HG03460 (cell line): ENCODE results near the gene OR2H2.
A peak's percentile ranks its signal among the peaks of the same experiment; 100 is the strongest.

ENCODE experiments used
- ATAC-seq: cut with Tn5 transposase; IDR thresholded peaks from one replicate; pipeline ENCODE4 v1.9.1; 2021; ENCODE audit not compliant: unreplicated experiment

OR2H2 gene

DNA sequence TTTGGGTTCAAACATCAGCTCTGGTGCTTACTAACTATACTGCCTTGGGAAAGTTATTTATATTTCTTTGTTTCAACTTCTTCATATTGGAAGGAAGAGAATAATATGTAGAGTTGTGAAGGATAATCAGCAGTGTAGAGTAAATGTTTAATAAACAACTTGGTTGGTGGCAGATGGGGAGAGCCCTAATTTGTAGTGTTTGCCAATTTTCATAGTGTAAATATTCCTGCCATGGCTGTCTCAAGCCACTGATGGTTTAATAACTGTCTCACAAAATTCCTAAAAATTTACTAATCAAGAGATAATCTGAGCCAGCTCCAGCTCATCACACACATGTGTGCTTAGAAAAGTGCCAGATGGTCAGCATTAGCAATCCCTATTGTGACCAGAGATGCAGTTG lies at the start of gene OR2H2:
TSS of gene OR2H2 (plus strand) at position 301 of the 400 bp plus-strand sequence. CDS start 2,824 bp downstream, outside the sequence.
- no peak for ATAC-seq

DNA sequence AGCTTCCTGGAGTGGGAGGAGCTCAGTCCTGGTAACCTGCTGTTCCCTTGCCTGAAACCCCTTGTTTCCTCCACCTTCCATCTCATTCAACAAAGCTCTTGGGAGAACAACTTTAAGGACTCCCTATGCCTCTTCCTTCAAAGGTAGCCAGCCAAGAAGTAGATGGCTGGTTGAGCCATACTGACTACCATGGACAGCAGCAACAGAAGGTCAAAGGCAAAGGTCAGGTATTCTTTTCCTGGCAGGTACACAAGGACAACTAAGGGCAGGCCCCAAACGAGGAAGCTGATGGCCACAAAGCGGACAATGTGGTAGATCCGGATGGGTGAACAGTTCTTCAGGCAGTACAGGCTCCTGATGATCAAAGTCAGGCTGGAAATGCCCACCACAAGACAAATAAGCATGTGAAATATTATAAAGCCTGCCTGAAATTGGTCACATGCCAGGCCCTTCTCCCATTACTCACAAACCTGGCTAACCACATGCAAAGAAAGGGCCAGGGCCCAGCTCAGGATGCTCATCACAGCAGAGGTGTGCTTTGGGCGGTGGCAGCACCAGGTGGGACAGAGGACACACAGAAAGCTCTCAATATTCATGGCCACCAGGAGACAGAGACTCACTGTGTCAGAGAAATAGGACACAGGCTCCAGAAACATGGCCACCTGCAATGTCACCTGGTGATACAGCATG lies 47.1 kb upstream of the OR2H2 start:
- no peak for ATAC-seq

DNA sequence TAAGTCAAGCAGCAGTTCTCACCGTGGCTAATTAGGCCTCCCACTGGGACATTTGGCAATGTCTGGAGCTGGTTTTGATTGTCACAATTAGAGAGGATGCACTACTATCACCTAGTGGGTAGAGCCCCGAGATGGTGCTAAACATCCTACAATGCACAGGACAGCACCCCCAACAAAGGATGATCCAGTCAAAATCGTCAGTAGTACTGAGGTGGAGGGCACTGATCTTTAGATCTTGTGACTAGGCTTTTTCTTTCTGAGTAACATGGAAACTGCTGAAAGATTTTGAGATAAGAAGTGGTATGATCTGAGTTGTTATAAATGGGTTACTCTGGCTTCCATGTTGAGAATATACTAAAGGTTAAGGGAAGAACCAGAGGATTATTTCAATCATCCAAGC lies 37.3 kb upstream of the OR2H2 start:
- no peak for ATAC-seq

DNA sequence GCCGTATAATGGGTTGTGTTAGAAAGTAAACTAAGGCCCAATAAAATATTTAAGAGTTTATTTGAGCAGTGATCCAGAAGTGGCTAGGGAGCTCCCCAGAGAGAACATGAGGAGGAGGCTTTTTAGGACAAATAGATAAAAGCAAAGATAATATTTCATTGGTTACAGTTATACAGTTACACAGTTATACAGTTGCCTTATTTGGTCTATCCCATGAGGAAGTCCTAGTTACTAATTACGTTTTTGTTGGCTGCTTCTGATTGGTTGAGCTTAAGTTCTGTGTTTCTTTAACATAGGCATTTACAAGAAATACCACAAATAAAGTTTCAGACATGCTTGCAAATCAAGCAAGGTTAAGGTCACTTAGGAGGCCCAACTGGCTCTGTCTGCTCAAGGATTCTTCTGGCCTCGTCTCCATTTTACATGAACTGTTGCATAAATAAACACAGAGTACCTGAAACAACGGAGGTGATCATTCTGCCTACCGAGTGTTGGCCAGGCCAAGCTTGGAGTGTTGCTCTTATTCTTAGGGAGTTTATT lies 32.3 kb upstream of the OR2H2 start:
- peak; percentile 80 for ATAC-seq

DNA sequence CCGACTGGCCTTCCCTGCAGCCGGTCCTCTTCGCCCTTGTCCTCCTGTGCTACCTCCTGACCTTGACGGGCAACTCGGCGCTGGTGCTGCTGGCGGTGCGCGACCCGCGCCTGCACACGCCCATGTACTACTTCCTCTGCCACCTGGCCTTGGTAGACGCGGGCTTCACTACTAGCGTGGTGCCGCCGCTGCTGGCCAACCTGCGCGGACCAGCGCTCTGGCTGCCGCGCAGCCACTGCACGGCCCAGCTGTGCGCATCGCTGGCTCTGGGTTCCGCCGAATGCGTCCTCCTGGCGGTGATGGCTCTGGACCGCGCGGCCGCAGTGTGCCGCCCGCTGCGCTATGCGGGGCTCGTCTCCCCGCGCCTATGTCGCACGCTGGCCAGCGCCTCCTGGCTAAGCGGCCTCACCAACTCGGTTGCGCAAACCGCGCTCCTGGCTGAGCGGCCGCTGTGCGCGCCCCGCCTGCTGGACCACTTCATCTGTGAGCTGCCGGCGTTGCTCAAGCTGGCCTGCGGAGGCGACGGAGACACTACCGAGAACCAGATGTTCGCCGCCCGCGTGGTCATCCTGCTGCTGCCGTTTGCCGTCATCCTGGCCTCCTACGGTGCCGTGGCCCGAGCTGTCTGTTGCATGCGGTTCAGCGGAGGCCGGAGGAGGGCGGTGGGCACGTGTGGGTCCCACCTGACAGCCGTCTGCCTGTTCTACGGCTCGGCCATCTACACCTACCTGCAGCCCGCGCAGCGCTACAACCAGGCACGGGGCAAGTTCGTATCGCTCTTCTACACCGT lies 31.5 kb upstream of the OR2H2 start:
- no peak for ATAC-seq

DNA sequence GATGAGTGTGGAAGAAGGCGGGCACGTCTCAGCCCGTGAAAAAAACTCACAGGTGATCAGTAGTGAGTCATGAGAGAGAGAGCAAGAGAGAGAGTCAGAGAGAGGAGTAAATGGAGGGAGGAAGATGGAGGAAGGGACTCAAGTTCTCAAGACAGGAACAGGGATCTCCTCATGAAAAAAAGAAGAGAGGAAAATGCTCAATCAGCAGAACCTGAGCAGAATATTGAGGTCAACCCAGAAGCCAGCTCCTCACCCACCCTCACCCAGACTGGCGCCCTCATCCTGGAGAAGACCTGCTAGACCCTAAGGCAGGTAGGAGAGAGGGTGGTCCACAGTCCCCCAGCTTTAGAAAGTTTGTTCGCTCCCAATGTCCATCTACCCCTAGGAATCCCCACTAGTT lies 30.2 kb upstream of the OR2H2 start:
- no peak for ATAC-seq

DNA sequence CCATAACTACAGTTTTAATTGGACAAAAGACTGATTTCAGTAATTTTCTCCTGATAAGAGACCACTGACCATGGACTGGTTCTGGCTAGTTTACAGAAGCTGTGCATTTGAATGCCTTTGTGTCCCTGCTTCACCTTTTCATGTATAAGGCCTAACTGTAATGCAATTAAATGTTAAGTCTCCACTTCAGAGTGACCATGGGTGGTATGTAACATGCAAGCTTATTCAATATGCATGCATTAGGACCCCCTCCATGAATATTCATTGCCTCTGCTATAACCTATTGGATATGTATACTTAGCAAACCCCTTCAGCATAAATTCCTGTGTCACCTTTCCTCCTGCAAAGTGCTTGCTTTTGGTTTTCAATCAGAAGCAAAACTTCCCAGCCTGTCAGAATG lies 27.6 kb upstream of the OR2H2 start:
- no peak for ATAC-seq

DNA sequence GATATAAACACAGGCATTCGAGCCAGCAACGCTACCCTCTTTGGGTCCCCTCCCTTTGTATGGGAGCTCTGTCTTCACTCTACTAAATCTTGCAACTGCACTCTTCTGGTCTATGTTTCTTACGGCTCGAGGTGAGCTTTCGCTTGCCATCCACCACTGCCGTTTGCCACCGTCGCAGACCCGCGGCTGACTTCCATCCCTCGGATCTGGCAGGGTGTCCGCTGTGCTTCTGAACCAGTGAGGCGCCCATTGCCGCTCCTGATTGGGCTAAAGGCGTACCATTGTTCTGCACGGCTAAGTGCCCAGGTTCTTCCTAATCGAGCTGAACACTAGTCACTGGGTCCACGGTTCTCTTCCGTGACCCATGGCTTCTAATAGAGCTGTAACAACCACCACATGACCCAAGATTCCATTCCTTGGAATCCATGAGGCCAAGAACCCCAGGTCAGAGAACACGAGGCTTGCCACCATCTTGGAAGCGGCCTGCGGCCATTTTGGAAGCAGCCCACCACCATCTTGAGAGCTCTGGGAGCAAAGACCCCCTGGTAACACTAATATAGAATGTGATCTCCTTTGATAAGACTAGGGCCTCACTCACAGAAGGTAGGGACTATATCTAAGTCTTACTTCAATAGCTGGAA lies 26.4 kb upstream of the OR2H2 start:
- ATAC-seq: no peak

DNA sequence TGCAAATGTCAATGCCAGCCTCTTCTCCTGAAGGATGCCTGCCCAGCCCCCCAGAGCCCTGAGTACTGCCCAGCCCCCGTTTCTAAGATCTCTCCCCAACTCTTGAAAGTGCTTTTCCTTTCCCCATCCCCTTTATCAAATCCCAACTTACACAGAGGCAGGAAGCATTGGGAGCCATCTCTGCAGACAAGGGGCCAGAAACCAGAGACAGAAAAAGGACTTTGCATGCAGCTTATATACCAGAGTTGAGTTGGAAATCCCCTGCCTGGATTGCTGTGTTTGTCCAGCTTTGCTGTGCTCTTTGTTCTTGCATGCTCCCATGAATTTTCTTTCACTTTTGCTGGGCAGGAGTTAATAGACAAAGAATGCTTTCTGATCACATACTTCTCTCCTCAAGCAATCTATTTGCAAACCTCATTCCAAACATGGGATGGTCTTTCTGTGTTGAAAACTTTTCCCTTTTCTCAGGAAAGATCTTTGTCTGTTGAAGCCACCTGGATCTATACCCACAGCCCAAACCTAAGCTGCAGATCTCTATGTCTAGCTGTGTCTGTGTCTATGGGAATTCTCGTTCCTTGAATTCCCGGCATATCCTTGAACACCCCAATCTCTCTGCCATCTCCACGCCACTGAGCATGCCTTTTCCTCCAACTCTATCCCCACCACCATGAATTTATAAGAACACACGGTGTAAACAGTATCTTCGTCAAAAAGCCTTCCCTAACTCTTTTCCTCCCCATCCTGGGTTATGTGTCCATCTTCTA lies 25.2 kb upstream of the OR2H2 start, which contains the start of gene UBD:
TSS of gene UBD (minus strand) at position 209 of the 764 bp plus-strand sequence. CDS start at position 178, 31 bp downstream.
- ATAC-seq: no peak

DNA sequence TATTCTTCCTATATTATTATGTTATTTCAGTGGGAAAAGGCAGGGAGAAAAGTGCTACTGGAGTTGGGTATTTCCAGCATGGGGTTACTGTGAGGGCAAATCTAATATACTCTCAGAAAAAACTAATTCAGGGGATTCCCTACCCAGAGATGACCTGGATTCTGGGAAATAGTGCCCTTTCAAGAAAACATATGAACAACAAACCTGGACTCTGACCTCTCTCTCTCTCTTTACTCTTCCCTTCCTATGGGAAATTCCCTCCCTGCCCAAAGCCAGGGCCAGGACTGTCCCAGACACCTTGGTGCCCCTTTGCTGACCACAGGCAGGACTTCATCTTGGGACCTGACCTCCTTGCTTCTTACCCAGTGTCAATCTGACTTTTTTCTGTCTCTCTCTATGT lies 23.8 kb upstream of the OR2H2 start:
- no peak for ATAC-seq

DNA sequence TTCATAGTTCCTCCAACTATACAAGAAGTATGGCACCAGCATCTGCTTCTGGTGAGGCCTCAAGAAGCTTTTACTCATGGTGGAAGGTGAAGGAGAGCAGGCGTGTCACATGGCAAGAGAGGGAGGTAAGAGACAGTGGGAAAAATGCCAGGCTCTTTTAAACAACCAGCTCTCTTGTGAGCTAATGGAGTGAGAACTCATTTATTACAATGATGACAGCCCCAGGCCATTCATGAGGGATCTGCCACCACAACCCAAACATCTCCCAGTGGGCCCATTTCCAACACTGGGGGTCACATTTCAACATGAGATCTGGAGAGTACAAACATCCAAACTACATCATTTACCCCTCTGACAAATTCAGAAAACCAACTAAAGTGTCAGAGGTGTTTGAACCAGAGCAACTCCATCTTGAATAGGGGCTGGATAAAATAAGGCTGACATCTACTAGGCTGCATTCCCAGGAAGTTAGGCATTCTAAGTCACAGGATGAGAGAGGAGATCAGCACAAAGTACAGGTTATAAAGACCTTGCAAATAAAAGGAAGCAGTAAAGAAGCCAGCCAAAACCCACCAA lies 23.2 kb upstream of the OR2H2 start:
- no peak for ATAC-seq

DNA sequence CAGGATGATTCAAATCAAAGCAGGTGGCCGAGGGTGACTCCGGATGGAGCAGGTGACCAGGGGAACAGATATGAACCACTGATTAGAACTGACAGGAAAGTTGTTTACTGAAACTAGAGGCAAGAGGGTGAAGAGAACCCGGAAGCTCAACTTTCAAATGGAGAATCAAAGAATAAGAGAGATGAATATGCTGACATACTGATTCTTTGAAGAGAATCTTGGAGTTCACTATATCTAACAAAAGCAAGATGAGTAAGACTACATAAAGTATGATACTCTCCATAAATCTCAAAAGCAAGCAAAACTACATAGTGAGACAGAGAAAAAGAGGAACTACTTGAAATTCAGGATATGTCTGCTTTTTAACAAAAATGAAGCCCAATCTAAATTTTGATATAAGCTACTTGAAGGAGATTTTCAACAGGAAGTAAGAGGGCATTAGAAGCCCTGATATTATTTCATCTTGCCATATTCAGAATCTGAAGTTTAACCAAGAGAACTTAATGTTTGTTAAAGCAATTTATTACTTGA lies 21.4 kb upstream of the OR2H2 start:
- ATAC-seq: no peak

DNA sequence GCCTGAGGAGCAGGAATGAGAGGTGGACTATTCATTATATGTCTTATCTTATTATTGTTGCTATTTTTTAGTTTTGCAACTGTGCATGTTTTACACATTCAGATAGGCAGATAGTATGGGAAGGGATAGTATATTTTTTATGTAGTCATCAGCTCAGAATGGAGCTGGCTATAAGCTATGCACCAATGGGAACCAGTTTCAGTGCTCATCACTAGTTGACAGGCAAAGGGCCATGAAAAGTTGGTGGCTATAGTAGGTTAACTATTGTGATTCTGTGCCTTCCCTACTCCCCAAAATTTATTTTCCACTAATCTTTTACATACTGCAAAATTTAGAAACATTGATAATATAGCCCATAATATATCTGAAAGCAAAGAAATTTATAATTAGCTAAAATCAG lies 20.0 kb upstream of the OR2H2 start:
- no peak for ATAC-seq

DNA sequence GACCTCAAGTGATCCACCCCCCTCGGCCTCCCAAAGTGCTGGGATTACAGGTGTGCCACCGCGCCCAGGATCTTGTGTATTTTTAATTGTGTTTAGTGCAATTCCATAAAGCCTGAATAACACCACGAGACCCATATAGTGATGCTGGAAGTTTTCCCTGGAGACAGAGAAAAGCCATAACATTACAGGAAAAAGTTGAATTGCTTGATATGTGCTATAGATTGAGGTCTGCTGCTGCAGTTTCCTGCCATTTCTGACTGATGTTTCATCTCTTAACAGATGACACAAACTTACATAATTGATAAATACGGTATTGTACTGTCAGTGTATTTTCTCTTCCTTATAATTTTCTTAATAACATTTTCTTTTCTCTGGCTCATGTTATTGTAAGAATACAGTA lies 18.1 kb upstream of the OR2H2 start:
- ATAC-seq: no peak

DNA sequence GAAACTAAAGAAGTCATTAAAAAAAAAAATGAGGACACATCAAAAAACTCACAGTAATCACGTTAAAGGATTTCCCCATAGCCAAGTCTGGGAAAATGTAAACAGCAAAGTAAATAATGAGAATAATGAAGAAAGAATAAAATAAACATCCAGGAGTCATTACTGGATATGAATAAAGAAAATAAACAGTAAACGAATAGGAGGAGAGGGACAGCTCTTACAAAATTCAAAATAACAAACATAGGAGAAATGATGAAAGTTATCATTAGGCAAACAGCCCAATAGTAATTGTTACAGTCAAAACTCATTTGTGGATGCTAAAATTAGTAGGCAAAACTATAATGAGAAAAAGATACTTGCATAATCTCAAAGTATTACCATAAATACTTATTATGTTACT lies 17.4 kb upstream of the OR2H2 start:
- no peak for ATAC-seq

DNA sequence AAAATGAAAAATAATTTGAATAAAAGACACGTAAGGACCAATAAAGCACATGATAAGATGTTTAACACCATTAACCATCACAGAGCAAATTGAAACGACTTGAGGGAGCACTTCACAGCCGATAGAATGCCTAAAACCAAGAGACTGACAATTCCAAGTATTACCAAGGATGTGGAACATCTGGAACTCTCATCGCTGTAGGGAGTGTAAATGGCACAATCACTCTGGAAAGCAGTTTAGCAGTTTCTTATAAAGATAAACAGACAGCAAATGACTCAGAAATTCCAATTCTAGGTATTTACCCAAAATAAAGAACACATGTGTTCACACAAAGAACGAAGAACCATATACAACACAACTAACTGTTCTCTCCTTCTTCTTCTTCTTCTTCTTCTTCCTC lies 16.9 kb upstream of the OR2H2 start:
- no peak for ATAC-seq

DNA sequence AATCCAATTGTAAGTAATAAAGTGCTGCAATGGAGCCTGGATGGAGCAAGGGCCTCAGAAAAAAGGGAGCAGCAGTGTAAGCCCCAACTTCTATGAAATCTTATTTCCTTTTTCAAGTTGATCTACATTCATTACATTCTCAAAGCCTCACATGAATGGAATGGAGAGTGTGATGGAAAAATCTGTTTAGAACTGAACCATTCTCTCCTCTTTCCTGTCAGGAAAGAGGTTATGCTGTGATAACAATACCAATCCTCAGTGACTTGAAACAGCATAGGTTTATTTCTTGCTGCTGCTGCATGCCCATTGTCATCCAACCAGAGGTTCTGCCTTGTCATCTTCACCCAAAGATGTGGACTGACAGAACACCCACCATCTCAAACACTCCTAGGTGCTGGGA lies 8.9 kb upstream of the OR2H2 start:
- no peak for ATAC-seq

DNA sequence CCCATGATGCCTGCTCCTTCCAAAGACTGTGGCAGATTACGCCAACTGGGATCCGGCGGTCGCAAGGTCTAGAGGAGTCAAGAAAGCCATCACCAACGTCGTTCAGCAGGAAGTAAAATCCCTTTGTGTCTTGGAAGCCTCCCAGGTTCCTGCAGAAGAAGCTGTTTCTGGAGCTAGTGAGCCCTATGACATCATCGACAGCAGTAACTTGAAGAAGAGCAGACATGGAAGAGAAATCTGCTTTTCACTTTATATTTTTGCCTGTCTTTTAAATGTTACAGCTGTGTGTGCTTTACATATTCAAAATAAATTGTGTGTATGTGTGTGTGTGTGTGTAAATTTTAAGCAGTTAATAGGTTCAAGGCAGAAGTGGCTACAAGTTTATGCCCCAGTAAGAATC lies 7.4 kb upstream of the OR2H2 start:
- no peak for ATAC-seq

DNA sequence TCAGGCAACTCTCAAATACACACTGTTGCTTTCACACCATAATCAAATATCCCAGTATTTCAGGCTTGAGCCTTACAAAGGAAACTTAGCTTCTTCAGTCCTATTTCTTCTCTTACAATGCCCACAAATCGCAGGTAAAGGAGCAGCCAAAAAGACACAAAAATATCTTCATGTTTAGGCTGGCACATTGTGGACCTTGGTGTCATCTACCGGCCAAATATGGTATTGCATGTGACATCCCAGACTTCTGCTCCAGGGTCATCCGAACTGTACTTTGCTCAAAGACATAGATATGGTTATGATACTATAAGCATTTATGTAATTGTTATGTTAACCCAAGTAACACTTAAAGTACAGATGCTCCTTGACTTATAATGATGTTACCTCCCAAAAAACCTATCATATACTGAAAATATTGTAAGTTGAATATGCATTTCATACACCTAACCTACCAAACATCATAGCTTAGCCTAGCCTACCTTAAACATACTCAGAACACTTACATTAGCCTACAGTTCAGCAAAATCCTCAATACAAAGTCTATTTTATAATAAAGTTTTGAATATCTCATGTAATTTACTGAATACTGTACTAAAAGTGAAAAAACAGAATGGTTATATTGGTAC lies 4.6 kb downstream of the OR2H2 start:
- no peak for ATAC-seq

DNA sequence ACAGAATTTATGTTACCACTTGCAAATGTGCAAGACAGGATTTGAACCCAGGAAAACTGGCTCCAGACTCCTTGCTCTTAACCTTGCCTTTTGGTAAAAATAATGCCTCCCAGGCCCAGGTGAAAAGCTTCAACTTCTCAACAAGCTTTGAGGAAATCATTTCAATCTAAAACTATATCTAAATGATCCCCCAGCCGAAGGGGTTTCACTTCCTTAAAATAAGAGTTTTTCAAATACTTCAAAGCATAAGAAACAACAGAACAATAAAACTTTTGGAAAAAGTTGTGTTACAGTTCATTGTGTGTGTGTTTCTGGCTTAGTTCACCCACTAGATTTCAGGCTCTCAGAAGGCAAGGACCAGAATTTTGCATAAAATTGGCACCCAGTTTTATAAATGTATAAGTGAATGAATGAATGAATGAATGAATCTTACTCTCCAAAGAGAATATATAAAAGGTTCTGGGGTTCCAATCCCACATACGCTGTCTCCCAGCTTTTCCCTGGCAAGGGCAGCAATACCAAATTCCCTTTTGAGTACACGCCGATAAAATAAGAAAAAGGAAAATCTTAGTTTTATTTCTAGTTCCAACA lies 5.4 kb downstream of the OR2H2 start:
- ATAC-seq: no peak
